ENCODE measurements around the gene RPS28. TPM values are rescaled to one million over a fixed set of nuclear protein-coding genes. Genes with fewer than 3 reads are reported as not detected.

RPS28 gene
- total and polyA plus RNA-seq, 2 experiments from 2014 or later: 349 to 569 TPM

DNA sequence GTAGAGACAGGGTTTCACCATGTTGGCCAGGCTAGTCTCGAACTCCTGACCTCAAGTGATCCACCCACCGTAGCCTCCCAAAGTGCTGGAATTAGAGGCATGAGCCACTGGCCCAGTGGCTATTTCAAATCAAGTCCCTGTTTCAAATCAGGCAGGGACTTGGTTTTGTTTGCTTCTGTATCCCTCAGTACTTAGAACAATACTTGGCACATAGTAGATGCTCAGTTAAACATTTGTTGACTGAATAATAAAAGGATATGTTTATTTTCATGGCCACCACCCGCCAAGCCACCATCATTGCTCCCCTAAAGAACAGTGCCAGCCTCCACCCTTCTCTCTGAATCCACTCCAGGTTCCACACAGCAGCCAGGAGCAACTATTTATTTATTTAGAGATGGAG lies 4.2 kb downstream of the RPS28 start:
- H3K27ac ChIP-seq: no peak overlapping the region
- H3K27me3 ChIP-seq: peaks cover 2% of the 10 kb centered on the region
- no peak overlapping the region for H3K4me3 ChIP-seq
- DNase-seq (ENCODE audit: low read depth in 1 of 2, low spot score in 1 of 2): no peak
- no peaks in the 10 kb centered on the region for H3K9me3 ChIP-seq (ENCODE audit: low read depth)
- H3K4me1 ChIP-seq (ENCODE audit: low read depth): peaks cover 6% of the 10 kb centered on the region
- peaks cover 5% of the 10 kb centered on the region for H3K36me3 ChIP-seq
- TF ChIP-seq, protein P1, sequence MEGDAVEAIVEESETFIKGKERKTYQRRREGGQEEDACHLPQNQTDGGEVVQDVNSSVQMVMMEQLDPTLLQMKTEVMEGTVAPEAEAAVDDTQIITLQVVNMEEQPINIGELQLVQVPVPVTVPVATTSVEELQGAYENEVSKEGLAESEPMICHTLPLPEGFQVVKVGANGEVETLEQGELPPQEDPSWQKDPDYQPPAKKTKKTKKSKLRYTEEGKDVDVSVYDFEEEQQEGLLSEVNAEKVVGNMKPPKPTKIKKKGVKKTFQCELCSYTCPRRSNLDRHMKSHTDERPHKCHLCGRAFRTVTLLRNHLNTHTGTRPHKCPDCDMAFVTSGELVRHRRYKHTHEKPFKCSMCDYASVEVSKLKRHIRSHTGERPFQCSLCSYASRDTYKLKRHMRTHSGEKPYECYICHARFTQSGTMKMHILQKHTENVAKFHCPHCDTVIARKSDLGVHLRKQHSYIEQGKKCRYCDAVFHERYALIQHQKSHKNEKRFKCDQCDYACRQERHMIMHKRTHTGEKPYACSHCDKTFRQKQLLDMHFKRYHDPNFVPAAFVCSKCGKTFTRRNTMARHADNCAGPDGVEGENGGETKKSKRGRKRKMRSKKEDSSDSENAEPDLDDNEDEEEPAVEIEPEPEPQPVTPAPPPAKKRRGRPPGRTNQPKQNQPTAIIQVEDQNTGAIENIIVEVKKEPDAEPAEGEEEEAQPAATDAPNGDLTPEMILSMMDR (IDR thresholded peaks at IDR 0.05; ENCODE audit: low read depth, low read length): no peak

DNA sequence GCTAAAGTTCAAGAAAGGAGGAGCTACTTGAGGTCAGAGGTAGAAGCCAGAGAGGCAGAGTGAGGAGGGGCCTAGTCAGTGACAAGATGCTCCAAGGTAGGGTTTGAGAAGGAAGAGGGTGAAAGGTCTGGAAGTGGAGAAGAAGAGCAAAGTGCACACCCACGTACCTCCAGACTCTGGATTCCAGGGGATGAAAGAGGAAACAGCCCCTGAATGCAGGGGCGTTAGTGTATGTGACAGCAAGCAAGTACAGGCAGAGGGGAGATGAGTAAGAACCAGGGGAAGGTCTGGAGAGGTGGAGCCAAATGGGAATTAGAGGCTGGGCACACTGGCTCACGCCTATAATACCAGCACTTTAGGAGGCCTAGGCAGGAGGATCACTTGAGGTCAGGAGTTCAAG lies 8.7 kb downstream of the RPS28 start:
- TF ChIP-seq, protein P1 (IDR thresholded peaks at IDR 0.05; ENCODE audit: low read depth, low read length): no peak
- H3K9me3 ChIP-seq (ENCODE audit: low read depth): no peaks in the 10 kb centered on the region
- H3K36me3 ChIP-seq: no peaks in the 10 kb centered on the region
- H3K27ac ChIP-seq: no peak overlapping the region
- H3K4me1 ChIP-seq (ENCODE audit: low read depth): no peaks in the 10 kb centered on the region
- H3K27me3 ChIP-seq: peaks cover 41% of the 10 kb centered on the region
- DNase-seq (ENCODE audit: low read depth in 1 of 2, low spot score in 1 of 2): no peak
- H3K4me3 ChIP-seq: no peak overlapping the region

DNA sequence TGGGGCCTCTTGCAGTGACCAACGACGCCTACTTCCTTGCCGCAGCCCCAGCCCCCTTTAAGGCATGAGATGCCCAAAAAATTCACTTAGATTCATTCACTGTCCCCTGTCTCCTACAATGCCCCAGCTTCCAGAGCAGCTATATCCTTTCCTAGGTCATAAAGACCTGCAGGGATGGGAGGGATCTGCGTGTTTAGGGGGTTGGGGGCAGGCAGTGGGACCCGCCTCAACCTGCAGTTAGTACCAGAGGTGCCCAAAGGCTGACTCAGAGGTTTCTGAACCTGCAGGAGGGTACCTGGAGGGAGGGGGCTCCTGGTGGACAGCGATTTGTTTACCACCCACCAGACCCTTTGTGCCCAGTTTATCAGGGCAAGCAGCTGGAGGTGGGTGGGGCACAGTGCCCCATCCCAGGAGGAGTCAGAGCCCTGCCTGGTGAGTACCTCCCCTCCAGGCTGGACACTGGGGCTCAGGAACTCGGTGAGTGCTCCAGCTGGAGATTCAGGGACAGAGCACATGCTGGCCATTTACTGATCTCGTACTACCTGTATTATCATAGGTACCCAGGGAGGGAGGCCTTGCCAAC lies 10.1 kb downstream of the RPS28 start:
- TF ChIP-seq, protein P1 (IDR thresholded peaks at IDR 0.05; ENCODE audit: low read depth, low read length): no peak
- Histone ChIP-seq H3K4me1 (ENCODE audit: low read depth) (no peaks in the 10 kb centered on the region), H3K9me3 (ENCODE audit: low read depth) (no peaks in the 10 kb centered on the region), H3K27ac (no peak overlapping the region), H3K27me3 (peaks cover 55% of the 10 kb centered on the region), H3K4me3 (no peak overlapping the region), H3K36me3 (no peaks in the 10 kb centered on the region)
- no peak for DNase-seq (ENCODE audit: low read depth in 1 of 2, low spot score in 1 of 2)

DNA sequence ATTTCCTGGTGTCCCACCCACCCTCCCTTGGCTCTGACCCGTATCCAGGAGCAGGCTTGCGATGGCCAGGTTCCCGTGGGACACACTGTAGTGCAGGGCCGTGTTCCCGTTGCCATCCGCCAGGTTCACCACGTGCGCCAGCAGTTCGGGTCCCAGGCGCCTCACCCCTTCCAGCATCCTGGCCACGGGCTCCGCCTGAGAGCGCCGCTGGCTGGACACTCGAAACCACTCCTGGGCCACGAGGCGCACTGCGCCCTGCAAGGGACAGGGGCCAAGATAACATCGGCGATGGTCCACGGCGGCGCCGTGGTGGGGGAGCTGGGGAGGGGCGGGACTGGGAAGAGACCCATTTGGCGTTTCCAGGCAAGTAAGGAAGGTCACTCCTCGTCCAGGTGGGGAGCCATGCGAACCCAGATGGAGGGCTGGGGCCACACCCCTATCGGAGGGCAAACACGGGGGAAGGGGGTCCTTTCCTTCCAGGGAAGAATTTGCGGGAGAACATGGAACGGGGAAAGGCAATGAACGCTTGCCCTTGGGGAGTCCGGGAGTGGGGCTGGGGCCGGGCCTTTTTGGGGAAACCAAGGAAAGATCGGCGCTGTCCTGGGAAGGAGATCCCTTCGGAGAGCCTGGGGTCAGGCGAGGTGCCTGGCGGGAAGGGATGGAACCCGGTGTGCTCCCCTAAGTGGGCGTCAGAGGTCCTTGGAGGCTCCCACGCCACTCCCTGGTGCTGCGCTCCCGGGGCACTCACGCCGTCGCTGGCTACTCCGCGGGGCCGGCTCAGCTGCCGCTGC lies 11.9 kb downstream of the RPS28 start:
- H3K27me3 ChIP-seq: peaks cover 57% of the 10 kb centered on the region

DNA sequence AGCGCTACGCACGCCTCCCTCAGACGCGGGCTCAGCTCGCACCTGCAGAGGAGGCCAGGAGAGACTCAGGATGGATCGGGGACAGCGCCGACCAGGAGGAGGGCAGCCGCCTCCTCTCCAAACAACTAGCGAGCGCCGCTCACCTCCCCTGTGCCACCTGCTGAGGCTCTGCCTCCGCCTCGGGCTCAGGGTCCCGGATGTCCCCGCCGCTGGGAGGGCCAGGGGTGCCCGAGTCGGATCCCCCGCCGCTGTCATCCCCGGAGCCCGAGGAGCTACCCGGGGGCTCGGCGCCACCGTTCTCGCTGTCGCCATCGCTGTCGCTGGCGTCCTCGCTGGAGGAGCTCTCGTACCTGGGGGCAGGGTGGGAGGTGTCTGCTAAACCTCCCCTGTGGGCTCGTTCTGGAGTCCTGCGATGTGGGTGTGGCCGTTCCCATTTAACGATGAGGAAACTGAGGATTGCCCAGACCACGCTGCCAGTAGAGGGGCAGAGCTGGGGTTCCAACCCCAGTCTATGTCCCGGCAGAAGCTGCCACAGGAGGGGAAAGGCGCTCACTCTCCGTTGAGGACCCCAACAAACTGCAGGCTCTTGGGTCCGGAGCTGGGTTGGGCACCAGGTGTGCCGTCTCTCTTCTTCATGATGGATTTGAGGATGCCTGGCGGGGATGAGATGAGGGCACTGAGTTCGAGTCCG lies 12.6 kb downstream of the RPS28 start:
- H3K9me3 ChIP-seq (ENCODE audit: low read depth): no peaks in the 10 kb centered on the region
- no peak overlapping the region for H3K27ac ChIP-seq
- TF ChIP-seq, protein P1 (IDR thresholded peaks at IDR 0.05; ENCODE audit: low read depth, low read length): no peak
- no peaks in the 10 kb centered on the region for H3K36me3 ChIP-seq
- peak in 1 of 2 donors; percentile 34 for DNase-seq (ENCODE audit: low read depth in 1 of 2, low spot score in 1 of 2)
- H3K4me3 ChIP-seq: no peak overlapping the region
- H3K4me1 ChIP-seq (ENCODE audit: low read depth): no peaks in the 10 kb centered on the region
- H3K27me3 ChIP-seq: peaks cover 57% of the 10 kb centered on the region

More for the DNA sequence above, 11.9 kb downstream of the RPS28 start:
- no peak overlapping the region for H3K27ac ChIP-seq
- no peaks in the 10 kb centered on the region for H3K36me3 ChIP-seq
- H3K4me1 ChIP-seq (ENCODE audit: low read depth): no peaks in the 10 kb centered on the region
- H3K9me3 ChIP-seq (ENCODE audit: low read depth): no peaks in the 10 kb centered on the region
- no peak for DNase-seq (ENCODE audit: low read depth in 1 of 2, low spot score in 1 of 2)
- H3K4me3 ChIP-seq: no peak overlapping the region
- TF ChIP-seq, protein P1 (IDR thresholded peaks at IDR 0.05; ENCODE audit: low read depth, low read length): no peak
